Right atrium auricular region (tissue), 2 donors: ENCODE measurements around the gene KLHL15. TPM values are rescaled to one million over a fixed set of nuclear protein-coding genes. Genes with fewer than 3 reads are reported as not detected.

Source experiments
- DNase-seq: peaks from one replicate; pipeline ENCODE4 v3.0.0-alpha.2; 2019; ENCODE audit warnings: low spot score
- H3K27ac ChIP-seq, 2 donors: fragments of 200-600 bp; sonication (generic); 1 replicate in 1 of 2; 2 replicates in 1 of 2; pipeline ENCODE4 v1.5.1; 2016 to 2019
- H3K27me3 ChIP-seq, 2 donors: fragments of 200-600 bp; sonication (generic); one replicate each; pipeline versions ENCODE4 v1.5.1 to v1.6.0; 2017 to 2019
- H3K36me3 ChIP-seq: fragments of 200-600 bp; sonication (generic); one replicate; pipeline ENCODE4 v1.5.1; 2016
- H3K4me1 ChIP-seq, 2 donors: fragments of 200-600 bp; sonication (generic); one replicate each; pipeline versions ENCODE4 v1.5.1 to v1.6.0; 2017 to 2019
- H3K4me3 ChIP-seq, 2 donors: fragments of 200-600 bp; sonication (generic); 1 replicate in 1 of 2; 2 replicates in 1 of 2; pipeline ENCODE4 v1.5.1; 2017 to 2019; ENCODE audit warnings: mild to moderate bottlenecking in 1 of 2, moderate library complexity in 1 of 2
- H3K9me3 ChIP-seq, 2 donors: fragments of 200-600 bp; sonication (generic); one replicate each; pipeline ENCODE4 v1.5.1; 2019
- total RNA-seq, 2 donors: library from RNA; depleted of rRNA; stranded (reverse); fragments of >200 nt; gene quantifications; one replicate each; pipeline ENCODE4 v1.1.0, GENCODE V29; 2016
- TF ChIP-seq, protein P1 (sequence below), 2 donors: fragments of 200-600 bp; sonication (generic); IDR thresholded peaks; one replicate each; pipeline ENCODE4 v1.5.1; 2019; ENCODE audit warnings: antibody characterized with exemption in 2 of 2

KLHL15 gene
- total RNA-seq, 2 donors from 2014 or later, result 5.7 to 6.9 TPM

DNA sequence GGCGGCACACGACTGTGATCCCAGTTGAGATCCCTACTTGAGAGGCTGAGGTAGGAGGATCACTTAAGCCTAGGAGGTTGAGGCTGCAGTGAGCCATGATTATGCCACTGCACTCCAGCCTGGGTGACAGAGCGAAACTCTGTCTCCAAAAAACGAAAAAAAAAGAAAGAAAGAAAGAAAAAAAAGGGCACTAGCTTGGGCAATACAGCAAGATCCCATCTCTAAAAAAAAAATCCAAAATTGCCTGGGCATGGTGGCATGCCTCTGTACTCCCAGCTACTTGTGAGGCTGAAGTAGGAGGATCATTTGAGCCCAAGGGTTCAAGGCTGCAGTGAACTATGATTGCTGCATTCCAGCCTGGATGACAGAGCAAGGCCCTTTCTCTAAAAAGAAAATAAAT is 10.7 kb upstream of the KLHL15 start:
- Histone ChIP-seq H3K4me1 (no peaks in the 10 kb centered on the region), H3K36me3 (no peaks in the 10 kb centered on the region), H3K27ac (no peak overlapping the region), H3K4me3 (no peak overlapping the region), H3K27me3 (no peaks in the 10 kb centered on the region), H3K9me3 (no peaks in the 10 kb centered on the region)
- TF ChIP-seq, protein P1, sequence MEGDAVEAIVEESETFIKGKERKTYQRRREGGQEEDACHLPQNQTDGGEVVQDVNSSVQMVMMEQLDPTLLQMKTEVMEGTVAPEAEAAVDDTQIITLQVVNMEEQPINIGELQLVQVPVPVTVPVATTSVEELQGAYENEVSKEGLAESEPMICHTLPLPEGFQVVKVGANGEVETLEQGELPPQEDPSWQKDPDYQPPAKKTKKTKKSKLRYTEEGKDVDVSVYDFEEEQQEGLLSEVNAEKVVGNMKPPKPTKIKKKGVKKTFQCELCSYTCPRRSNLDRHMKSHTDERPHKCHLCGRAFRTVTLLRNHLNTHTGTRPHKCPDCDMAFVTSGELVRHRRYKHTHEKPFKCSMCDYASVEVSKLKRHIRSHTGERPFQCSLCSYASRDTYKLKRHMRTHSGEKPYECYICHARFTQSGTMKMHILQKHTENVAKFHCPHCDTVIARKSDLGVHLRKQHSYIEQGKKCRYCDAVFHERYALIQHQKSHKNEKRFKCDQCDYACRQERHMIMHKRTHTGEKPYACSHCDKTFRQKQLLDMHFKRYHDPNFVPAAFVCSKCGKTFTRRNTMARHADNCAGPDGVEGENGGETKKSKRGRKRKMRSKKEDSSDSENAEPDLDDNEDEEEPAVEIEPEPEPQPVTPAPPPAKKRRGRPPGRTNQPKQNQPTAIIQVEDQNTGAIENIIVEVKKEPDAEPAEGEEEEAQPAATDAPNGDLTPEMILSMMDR (IDR thresholded peaks at IDR 0.05), result no peak
- DNase-seq, result no peak

DNA sequence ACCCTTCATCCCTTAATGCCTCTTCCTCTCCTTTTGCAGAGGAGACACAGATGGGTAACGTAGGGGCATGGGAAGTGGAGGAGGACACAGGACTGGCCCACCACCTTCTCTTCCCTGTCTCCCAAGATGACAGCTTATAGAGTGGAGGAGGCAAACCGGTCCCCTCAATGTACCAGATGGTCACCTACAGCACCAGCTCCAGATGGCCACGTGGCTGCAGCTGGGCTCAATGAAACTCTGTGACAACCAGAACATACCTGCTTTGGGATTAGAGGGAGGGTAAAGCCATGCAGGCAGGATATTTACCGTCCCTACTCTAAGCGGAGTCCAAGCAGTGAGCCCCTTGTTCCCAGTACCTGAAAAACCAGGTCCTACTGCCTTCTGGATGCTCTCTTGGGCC is 7.5 kb upstream of the KLHL15 start:
- Histone ChIP-seq H3K36me3 (no peaks in the 10 kb centered on the region), H3K9me3 (no peaks in the 10 kb centered on the region), H3K4me1 (no peaks in the 10 kb centered on the region), H3K4me3 (no peak overlapping the region), H3K27ac (no peak overlapping the region), H3K27me3 (no peaks in the 10 kb centered on the region)
- TF ChIP-seq, protein P1 (IDR thresholded peaks at IDR 0.05), result no peak
- no peak for DNase-seq

DNA sequence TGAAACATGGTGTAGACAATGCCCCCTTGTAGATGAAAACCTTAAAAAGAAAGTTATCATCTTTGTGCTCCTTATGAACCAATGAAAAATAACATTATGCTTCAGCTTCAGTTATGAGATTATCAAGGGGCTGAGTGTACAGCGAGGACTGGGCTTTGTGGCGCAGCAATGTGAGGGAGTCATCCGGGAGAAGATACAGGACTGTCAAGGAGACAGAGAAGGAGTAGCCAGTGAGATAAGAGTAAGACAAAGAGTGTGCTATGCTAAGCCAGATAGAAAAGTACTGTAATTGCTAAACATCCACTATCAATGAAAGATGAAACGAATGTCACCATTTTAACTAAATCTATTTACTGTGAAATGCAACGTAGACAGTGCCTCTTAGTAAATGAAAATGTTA is 3.6 kb upstream of the KLHL15 start:
- Histone ChIP-seq H3K4me1 (no peaks in the 10 kb centered on the region), H3K27ac (no peak overlapping the region), H3K9me3 (no peaks in the 10 kb centered on the region), H3K36me3 (no peaks in the 10 kb centered on the region), H3K4me3 (no peak overlapping the region), H3K27me3 (no peaks in the 10 kb centered on the region)
- TF ChIP-seq, protein P1 (IDR thresholded peaks at IDR 0.05), result no peak
- DNase-seq, result no peak

DNA sequence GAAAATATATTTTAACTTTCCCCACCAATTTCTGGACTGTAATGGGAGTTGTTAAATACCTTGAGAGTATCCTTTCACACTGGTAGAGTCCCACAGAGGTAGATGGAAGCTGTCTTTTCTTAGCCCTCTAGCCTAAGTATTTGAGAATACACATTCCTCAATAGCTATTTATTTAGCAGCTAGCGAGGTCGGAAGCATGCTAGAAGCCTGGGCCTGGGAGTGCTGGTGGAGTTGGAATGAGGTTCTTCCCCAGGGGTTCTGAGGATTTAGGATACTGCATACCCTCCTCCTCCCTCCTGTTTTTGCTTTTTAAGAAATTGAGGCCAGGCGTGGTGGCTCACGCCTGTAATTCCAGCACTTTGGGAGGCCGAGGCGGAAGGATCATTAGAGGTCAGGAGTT is 999 bp upstream of the KLHL15 start:
- Histone ChIP-seq H3K4me1 (no peaks in the 10 kb centered on the region), H3K27me3 (no peaks in the 10 kb centered on the region), H3K27ac (no peak overlapping the region), H3K36me3 (no peaks in the 10 kb centered on the region), H3K4me3 (no peak overlapping the region), H3K9me3 (peaks cover 0 to 7% of the 10 kb centered on the region in 2 donors)
- TF ChIP-seq, protein P1 (IDR thresholded peaks at IDR 0.05), result no peak
- DNase-seq, result no peak

DNA sequence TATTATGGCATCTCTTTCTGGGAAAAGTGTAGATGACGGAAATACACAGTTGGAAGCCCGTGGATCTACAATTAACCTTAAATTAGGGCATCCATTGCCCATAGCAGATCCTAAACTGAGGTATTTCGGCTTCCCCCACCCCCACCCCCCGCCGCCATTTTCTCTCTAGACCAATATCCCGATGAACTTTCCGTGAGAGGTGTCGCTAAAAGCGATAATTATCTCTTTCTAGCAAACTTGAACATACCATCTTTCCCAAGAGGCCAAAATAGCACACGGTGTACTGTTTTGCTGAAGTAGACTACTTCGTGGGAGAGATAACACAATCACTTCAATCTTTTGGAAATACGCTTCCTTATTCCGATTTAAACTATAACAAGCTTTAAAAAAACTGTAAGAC is 554 bp downstream of the KLHL15 start:
- H3K27me3 ChIP-seq, result no peaks in the 10 kb centered on the region

More for the DNA sequence above, 554 bp downstream of the KLHL15 start:
- Histone ChIP-seq H3K27ac (peak overlapping the region; percentile 84 to 97), H3K4me1 (no peaks in the 10 kb centered on the region), H3K36me3 (no peaks in the 10 kb centered on the region), H3K4me3 (peak overlapping the region; percentile 54 to 75), H3K9me3 (peaks cover 0 to 7% of the 10 kb centered on the region in 2 donors)
- no peak for DNase-seq
- TF ChIP-seq, protein P1 (IDR thresholded peaks at IDR 0.05), result no peak
